ENCODE results near the gene CLMP.

The CLMP gene

DNA sequence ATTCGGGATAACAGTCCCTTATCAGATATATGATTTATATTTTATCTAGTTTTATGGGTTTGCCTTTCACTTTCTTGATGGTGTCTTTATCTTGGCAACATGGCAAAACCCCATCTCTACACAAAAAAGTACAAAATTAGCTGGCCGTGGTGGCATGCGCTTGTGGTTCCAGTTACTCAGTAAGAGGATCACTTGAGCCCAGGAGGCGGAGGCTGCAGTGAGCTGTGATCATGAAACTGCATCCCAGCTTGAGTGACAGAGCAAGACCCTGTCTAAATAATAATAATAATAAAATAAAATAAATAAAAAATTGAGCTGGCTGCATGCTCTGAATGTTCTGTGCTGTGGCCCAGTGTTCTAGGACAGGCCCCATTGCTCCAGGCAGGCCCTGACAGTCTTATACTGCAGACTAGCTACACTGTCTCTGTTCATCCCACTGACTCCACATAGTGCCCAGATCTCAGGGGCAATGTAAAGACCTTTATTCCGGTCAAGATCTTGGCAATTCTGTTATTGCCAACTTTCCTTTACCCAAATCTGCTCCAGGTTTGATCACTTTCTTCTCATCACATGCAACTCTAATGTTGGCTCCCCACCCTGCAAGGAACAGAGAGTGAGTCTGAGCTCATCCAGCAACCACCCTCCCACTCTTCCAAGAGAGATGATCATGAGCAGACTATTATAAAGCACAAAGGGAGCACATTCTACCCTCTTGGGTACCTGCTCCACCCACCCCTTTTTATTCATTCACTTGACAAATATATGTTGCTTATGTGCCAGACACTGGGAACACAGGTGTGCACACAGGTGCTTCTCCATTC lies 141.9 kb downstream of the CLMP start:
- DNase-seq: no peak

DNA sequence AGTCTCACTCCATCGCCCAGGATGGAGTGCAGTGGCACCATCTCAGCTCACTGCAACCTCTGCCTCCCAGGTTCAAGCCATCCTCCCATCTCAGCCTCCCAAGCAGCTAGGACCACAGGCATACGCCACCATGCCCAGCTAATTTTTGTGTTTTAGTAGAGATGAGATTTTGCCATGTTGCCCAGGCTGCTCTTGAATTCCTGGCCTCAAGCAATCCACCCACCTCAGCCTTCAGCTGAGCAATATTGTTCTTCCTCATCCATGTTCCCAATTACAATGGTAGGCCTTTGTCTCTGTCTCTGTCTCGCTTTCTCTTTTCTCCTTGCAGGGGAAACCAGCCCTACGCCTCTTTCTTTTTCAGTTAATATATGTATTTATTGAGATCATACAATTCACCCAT lies 143.4 kb downstream of the CLMP start:
- DNase-seq: no peak

DNA sequence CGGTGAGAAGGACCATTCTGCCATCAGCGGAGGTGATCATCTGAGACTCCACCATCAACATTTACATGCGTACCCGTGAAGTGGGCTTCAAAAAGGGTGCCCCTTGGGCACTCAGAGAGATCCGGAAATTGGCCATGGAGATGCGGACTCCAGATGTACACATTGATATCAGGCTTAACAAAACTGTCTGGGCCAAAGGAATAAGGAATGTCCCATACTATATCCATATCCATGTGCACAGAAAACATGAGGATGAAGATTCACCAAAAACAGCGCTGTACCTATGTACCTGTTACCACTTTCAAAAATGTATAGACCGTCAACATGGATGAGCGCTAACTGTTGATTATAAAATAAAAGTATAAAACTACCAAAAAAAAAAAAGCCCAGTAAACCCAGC lies 143.9 kb downstream of the CLMP start:
- no peak for DNase-seq

DNA sequence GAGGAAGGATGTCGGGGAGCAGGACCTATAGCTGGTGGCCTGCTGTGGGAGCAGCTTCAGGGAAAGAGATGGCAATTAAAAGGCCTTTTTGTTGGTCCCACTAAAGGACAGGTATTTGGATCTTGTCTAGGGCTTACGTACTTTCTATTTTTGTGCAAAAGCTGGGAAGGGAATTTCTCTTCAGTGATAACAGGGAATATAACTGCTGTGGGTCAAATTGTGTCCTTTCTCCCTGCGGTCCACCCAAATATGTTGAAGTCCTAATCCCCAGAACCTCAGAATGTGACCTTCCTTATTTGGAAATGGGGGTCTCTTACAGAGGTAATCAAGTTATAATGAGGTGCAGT lies 147.1 kb downstream of the CLMP start:
- no peak for DNase-seq

DNA sequence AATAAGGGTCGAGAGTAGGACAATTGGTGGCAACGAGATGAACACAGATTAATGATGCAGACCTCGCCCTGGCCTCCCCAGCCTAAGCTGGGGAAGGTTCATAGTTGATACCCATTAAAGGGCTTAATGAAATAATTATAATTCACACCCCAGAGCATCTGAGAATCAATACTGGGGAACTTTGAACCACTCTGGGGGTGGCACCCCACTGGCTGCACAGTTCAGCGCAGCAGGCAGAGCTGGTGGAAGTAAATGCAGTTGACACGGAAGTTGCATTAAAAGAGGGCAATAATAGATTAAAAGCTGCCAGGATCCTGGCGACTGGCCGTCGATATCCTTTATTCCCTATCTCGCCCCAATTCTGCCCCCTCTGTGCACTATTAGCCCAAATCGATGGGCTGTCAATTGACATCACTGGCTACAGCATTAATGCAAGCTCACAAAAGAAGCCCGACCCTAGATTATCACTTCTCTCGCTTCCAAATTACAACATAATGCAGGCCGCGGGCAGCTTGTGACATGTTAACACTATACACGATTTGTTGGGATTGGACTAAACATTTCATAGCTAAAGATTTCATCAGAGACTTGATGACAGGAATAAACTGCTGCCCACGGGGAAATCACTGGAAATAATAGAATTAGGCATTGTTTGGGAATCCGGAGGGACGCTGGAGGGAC lies 147.6 kb downstream of the CLMP start:
- no peak for DNase-seq

DNA sequence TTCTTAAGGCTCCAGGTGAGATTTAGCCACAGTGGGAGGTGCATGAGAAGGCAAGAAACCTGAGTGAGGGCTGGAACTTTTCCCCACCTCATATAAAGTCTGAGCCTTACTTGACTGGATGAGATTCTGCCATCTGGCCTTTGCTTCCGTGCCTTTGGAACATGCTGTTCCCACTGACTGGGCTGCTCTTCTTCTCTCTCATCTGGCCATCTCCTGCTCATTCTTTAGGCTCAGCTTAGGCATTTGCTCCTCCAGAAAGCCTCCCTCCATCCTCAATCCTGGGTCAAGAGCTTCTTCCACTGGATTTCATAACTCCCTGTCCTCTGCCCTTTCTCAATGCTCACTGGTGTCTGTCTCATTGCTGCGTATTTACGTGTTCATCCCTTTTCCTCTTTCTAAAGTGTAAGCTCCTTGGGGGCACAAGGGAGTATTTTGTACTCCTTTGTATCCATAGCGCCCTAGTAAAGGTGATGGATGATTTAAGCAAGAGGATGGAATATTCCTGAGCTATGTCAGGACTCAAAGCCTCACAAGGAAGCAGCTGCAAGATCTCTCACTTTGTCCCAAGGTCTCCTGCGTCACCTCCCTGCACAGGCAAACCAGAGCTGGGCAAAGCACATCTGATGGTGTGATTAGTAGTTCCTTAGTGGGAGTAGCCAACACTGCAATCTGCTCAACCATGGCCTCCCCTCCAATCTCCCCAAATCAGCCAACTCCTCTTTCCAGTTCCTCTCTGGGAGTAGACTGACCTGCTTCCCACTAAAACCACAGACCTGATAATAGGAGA lies 148.4 kb downstream of the CLMP start:
- no peak for DNase-seq

DNA sequence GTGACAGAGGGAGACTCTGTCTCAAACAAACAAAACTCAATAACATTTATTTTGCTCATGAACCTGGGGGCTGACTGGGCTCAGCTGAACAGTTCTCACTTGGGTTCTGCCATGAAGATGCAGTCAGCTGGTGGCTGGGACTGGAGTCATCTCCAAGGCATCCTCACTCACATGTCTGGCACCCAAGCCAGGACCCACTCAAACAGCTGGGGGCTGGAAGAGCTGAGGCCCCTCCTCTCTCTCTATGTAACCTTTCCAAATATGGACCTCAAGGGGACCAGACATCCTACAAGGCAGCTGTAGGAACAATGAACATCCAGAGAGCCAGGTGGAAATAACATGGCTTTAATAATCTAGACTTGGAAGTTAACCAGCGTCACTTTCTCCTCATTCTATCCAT lies 149.9 kb downstream of the CLMP start:
- DNase-seq: no peak

DNA sequence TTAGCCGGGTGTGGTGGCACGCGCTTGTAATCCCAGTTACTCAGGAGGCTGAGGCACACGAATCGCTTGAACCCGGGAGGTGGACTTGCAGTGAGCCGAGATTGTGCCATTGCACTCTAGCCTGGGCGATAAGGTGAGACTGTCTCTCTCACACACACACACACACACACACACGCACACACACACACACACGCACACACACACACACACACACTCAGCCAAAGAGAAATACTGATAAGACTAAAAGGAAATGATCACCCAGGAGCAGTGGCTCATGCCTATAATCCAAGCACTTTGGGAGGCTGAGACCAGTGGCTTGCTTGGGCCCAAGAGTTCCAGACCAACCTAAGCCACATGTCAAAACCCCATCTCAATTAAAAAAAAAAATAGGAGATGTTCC lies 153.9 kb downstream of the CLMP start:
- DNase-seq: no peak

DNA sequence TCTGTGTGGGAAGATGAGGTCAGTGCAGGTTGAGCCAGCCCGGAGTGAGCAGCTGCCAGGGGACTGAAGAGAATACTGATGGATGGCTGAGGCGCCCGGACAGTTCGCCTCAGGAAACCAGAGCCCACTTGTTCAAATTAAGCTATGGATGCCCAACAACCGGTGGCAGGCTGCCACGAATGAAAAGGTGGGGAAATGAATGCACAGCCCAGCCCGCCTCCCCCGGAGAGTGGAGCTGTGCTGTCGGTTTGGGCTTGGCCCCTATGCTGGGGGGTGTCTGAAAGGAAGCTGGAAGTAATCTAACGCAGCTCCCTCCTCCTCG lies 155.0 kb downstream of the CLMP start:
- DNase-seq: no peak

DNA sequence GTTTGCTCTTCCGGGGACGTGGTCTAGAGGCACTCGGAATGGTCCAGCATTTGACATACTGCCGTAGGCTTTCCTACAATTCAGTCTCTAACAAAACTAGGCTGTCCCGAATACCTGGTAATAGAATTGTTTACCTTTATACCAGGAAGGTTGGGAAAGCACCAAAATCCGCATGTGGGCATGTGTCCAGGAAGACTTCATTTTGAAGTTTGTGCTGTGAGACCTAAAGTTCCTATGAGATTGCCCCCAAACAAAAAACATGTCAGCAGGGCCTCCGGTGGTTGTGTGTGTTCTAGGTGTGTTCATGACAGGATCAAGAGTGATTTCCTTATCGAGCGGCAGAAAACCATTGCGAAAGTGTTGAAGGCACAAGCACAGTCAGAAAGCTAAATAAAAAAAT lies 159.2 kb downstream of the CLMP start:
- no peak for DNase-seq

DNA sequence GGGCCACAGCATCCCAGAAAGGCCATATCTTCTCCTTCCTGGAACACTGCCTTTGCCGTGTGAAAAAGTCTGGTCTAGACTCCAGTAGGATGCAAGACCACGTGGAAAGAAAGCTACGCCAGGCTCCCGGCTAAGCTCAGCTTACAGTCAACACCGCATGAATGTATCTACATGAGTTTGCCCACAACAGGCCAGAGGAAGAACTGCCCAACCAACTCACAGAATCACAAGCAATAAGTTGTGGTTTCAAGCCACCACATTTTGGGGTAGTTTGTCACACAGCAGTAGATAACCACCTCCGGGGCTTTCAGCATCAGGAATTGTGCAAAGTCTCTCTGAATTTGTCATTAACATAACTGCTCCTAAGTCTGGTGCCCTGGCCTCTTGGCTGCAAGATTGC lies 160.5 kb downstream of the CLMP start:
- DNase-seq: no peak

DNA sequence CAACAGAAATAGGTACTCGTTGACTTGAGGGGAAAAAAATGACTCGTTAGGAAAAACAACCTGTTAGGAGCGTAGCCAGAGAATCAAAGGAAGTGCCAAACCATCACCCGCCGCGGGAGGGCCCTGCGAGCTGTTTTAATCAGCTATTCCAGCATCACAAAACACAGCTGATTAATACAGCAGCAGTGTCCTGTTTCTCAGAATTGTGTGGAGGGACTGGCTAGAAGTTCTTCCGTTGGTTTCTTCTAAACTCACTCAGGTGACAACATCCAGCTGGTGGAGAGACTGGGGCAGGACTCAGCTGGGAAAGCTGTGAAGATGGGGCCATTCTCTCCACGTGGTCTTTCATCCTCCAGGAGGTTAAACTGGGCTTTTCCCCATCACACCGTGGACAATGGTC lies 161.2 kb downstream of the CLMP start:
- no peak for DNase-seq

DNA sequence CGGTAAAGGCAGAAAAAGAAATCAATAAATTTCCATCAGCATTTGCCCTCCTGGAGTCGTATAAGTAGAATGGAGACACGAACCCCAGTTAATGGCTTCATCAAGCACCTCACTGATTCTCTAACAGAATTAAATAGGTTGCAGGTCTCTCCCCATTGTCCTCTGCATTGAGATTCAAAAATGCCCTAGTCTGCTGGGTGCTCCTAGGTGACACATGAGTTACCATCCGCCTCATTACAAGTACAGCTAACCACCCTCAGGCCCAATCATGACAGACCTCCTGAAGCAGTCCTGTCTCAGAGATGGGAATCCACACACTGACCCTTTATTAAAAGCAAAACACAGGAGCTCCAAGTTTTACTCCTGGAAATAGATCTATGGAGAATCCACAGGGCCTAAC lies 164.5 kb downstream of the CLMP start:
- DNase-seq: peak; percentile 6

DNA sequence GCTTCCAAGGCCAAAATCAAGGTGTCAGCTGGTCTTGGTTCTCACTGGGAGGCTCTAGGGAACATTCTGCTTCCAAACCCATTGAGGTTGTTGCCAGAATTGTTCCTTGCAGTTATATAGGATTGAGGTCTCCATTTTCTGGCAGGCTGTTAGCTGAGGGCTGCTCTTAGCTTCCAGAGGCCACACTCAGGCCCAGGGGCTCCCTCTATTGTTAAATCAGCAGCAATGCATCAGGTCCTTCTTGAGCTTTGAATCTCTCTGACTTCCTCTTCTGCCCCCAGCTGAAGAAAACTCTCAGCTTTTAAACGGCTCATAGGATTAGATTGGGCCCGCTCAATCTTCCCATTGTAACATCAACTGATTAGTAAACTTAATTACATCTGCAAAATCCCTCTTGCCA lies 174.1 kb downstream of the CLMP start:
- peak; percentile 3 for DNase-seq

Data from NCI-H748 treated with DMSO at 0.1 percent for 48 hours (cell line).